ENCODE measurements around the gene TMEM14C. TPM values are rescaled to one million over a fixed set of nuclear protein-coding genes. Genes with fewer than 3 reads are reported as not detected.

Gene TMEM14C
- polyA plus RNA-seq (ENCODE audit: insufficient read length) = 96.1 TPM

DNA sequence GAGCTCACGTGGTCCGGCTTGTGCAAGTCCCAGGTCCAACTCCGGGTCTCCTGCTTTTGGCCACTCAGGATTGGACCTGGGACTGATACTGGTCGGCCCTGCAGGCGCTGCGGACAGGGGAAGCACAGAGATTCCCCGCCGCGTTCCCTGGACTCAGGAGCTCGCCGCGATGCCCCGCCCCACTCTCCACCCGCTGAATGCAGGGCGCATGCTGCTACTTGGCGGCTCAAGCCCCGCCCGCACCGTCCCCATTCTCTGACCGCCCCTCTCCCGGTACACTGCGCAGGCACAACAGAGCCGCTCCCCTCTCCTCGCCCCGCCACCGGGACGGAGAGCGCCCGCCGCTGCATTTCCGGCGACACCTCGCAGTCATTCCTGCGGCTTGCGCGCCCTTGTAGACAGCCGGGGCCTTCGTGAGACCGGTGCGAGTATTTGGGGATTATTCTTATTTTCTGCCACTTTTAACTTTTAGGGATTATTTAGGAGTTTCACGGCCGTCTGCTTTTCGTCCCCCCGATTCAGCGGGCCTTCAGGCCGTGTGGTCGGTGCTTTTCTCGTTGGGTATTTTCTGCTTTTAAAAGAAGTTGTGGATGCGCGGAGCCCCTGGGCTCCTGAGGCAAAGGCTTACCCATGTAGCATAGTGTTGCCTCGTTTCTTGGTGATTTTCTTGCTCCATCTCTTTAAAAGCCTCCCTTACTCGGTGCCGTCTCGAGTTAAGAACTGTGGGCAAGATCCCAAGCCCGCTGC is at the start of gene TMEM14C:
Gene TMEM14C, plus strand, starts transcription at position 251 of the 747 bp plus-strand sequence. CDS start 1,544 bp downstream, outside the sequence.
- peak; percentile 94 for DNase-seq (ENCODE audit: low read depth)

DNA sequence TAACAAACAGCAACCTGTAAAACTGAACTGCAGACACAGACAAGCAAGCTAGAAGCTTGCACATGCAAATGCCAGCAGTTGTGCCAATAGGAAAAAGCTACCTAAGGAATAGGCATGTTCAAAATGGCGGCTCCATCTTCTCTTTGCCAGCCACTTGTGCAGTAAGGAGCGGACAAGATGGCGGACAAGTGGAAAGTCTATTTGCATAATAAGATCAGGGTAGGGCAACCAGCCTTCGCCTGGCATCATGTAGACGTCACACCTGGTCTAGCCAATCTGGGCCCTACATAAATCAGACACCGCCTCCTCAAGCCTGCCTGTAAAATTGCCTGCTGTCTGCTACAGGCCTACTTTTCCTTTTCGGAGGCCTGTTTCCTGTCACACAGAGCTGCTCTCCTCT is 46.5 kb upstream of the TMEM14C start:
- DNase-seq (ENCODE audit: low read depth) = no peak

DNA sequence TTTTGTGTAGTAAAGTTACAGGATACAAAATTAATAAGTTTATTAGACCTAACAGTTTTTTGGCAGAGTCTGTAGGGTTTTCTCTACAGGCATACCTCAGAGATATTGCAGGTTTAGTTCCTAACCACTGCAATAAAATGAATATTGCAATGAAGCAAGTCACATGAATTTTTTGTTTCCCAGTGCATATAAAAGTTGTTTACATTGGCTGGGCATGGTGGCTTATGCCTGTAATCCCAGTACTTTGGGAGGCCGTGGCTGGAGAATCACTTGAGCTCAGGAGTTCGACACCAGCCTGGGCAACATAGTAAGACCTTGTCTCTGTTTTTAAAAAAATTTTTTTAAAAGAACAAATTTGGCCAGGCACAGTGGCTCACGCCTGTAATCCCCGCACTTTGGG is 44.4 kb upstream of the TMEM14C start:
- DNase-seq (ENCODE audit: low read depth) = no peak

DNA sequence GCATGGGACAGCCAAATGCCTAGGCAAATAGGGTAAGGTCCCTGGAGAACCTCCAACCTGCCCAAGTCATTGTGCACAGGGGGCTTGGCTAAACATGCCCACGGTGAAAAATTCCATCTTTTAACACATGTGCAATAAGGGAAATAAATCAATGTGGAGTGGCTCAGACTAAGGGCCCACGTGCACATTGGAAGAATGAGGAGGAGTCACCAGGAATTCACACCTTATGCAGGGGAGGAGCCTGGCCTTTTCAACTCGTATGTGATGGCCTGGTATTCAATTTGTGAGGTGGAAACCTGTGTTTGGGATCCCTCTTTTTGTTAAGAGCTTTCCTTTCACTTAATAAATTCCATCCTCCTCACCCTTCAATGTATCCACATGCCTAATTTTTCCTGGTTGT is 41.1 kb upstream of the TMEM14C start:
- no peak for DNase-seq (ENCODE audit: low read depth)

DNA sequence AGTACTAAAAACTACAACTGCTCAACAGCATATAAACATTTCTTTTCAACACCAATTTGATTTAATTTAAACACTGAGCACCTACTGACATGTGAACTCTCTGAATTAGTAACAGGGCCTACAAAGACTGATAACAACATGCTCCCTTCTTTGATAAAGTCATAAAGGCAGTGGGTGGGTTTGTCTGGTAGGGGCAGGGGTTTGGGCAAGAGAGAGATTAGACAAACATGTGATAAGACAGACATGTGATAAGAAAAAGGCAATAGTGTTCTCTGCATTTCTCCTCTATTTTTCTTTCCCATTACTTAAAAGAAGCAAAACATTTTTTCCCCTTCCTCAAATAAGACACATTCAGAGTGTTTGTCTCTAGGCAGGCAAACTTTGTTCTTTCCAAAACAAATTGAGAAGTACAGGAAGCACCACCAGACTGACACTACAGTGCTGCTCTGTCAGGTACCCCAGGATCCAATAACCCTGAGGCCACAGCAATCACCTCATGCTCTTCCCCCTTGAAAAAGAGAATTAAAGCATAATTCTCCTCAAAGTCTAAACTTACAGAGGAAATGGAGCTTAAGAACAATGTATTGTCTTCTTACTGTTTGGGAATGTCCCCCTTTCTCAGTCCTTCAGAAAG is 40.4 kb upstream of the TMEM14C start:
- DNase-seq (ENCODE audit: low read depth) = no peak

DNA sequence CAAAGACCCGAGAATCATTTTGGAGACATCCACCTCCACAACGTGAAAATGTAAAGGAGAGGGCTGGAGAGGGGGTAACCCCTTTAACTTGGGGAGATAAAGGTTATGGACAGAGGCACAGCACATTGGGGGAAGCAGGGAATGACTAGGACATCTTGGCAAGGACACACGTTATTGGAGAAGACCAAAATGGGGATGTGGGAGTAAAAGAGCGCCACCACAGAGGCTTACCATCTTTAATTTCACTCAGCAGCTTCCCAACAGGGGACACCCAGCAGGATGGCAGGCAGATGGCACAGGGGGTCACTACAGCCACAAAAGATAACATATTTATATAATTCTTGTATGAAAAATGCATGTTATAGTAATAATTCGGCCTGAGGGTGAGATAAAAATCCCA is 38.3 kb upstream of the TMEM14C start:
- no peak for DNase-seq (ENCODE audit: low read depth)

DNA sequence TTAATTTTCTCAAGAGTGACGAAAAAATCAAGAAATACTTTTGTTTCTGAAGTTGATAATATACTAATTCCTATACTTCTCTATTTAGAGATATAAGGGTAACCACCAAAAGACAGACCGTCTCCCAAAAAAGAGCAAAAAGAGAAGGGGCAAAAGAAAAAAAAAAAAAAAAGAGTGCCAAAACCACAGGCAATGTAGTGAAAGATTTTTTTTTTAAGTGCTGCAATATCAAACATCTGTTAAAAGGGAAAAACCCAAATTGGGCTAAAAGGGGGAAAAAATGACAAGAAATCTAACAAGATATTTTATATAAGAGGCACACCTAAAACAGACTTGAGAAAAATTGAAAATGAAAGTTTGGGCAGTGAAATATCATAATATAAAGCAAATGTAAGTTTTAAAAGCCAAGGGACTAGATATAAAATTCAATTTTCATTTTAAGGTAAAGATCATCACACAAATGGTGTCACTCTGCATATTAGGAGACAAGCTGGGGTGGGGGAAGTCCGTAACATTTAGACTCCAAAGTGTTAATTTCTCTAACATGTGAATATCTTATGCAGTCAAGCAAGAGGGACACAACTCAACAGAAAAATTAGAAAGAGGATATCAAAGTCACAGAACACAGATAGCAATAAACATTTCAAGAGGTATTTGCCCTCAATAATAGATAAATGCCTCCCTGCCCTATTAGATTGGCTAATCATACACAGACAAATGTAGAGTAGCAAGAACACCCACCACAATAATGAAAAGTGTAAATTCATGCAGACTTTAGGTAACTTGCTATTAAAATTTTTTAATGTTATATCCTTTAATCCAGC is 37.6 kb upstream of the TMEM14C start:
- no peak for DNase-seq (ENCODE audit: low read depth)

DNA sequence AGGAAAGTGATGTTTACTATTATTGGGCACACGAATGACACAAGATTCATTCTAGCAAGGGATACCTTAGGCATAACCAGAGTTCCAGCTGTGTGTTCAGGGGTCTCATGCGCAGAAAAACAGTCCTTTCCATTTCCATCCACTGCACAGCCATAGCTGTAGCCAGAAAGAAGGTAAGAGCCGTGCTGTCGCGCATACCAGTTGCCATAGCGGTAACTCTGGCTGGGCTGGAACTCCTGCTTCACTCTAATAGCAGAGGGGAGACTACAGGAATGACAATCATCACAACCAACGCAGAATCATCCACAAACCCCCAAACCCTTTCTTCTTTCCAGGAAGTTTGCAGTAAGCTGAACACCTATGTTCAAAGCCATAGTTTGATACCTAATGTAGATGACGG is 36.0 kb upstream of the TMEM14C start:
- DNase-seq (ENCODE audit: low read depth) = no peak

DNA sequence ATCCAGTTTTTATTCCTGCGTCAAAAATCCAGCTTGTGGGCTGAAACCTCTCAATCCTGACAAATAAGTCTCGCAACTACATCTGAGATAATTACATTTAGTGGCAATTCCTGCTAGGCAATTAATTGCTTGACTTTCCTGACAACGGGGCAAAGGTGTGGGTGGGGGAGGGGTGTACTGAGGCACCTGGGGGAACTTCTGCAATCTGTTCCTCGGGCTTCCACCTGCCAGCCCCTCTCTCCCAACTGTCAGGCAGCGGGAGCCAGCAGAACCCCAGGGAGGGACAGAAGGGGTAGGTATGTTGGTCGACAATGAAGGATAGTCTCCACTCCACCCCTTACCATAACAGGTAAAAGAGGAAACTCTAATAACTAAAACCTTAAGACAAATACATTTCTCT is 35.3 kb upstream of the TMEM14C start:
- no peak for DNase-seq (ENCODE audit: low read depth)

DNA sequence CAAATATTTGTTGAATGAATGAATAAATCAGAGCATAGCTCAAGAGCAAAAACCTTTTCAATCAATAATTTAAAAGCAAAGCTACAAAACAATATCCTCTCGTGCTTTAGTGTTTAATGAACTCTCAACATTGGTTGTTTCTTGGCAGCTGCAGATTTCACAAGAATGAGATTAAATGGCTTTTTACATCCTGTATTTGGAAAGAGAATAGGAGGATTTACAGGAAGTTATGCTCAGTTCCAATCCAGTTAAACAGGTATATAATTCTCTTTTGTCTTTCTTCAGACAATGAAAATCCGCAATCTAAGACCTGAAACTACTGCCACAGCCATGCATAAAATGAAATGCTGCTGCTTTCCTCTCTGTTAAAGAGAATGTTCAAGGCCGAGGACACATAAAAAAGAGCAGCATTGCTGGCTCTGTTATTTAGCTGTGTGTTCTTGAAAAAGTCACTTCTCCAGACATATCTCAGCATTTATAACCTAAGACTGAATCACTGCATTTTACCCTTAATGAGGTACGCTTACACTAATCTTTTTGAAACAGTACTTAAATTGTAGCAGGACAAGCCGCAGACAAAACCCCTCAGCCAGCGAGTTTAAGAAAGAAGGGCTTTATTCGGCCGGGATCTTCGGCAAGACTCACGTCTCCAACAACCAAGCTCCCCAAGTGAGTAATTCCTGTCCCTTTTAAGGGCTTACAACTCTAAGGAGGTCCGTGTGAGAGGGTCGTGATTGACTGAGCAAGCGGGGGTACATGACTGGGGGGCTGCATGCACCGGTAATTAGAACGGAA is 32.0 kb upstream of the TMEM14C start:
- no peak for DNase-seq (ENCODE audit: low read depth)

DNA sequence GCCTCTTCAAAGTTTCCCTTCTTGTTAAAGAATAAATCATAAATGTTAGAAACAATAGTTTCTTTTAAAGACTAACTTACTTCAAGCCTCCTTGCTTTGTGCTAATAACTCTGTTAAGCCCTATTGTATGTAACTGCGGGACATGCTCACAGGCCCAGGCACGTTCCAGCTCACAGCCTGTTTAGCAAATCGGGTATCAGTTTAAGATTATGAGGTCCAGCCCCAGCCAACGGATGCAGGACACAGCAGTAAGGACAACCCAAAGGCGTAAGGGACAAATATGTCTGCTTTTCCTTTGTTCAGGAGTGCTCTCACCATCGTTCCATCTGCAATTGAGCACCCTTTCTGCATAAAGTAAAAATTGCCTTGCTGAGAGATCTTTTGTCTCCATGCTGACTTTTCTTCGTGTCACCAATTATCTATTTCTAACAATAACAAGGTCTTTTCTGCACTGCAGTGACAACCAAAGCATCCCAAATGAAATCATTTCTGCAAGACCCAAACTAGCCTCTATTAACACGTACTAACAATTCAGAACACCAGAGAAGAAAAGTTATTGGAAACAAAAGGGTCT is 29.8 kb upstream of the TMEM14C start:
- DNase-seq (ENCODE audit: low read depth) = no peak

DNA sequence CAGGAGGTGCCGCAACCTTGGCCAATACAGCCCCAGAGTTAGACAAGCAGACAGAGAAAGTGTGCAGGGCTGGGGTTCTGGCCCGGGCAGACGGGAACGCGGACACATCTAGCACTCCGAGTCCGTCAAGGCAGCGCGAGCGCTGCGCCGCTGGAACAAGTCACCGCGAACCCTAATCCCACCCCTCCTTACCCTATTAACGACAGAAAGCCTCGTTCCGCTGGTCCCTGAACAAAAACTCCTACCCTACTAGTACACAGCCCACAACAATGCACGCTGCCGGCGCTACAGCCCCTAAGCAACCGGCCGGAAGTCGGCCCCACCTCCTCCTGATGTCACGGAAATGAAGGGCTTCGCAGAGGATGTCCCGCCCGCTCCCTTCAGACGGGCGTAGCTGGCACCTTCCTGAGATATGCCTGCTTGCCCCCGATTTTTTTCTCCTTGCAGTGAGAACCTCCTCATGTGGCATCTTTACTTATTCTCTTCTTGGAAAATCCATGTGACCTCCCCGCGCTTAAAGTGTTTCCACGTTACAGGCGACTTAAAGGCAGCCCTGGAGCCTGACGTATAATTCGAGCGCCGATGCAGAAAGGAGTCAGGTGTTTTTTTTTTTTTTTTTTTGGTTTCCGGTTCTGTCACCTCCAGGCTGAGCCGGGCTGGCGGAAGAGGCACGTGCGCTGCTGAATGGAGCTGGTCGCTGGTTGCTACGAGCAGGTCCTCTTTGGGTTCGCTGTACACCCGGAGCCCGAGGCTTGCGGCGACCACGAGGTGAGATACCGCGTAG is 28.4 kb upstream of the TMEM14C start, which contains the start of the genes C6orf52 and PAK1IP1:
Gene C6orf52, minus strand, starts transcription at position 315 of the 784 bp plus-strand sequence. CDS start 7,066 bp downstream, outside the sequence.
Gene PAK1IP1, plus strand, starts transcription at position 671 of the 784 bp plus-strand sequence. Its CDS starts 14 bp downstream, at position 685.
- DNase-seq (ENCODE audit: low read depth) = peak; percentile 91

DNA sequence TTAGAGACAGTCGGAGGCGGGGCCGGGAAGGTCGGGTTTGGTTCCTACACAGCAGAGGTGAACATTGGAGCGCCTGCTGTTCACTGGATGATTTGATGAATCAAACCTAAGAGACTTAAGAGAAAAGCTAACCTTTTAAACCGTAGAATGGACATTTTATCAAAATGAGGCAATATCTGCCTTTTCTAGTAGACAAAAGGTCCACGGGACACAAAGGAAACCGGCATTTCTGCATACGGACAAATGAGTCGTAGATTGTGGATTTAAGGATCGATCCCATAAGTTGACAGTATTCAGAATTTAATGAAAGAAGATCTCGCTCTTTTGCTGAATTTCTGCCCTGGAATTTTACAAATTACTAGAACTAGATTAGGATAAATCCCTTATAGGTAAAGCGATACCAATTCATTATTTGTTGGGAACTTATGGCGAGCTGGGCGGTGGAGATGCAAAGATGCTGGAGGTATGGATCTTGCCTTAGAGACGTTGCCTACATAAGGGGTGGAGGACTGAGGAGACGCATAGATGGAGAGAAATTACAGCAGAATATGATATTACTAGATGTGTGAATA is 27.7 kb upstream of the TMEM14C start:
- no peak for DNase-seq (ENCODE audit: low read depth)

DNA sequence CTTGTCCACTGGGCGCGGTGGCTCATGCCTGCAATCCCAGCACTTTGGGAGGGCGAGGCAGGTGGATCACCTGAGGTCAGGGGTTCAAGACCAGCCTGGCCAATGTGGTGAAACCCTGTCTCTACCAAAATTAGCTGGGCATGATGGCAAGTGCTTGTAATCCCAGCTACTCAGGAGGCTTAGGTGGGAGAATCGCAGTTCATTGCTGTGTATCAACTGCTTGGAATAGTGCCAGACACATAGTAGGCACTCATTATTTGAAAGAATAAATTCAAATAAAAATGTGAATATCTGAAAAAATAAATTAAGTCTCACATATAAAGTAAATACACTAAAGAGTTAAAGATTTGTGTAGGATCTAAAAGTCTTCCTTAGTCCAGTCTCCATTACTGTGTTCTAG is 26.2 kb upstream of the TMEM14C start:
- DNase-seq (ENCODE audit: low read depth) = no peak

DNA sequence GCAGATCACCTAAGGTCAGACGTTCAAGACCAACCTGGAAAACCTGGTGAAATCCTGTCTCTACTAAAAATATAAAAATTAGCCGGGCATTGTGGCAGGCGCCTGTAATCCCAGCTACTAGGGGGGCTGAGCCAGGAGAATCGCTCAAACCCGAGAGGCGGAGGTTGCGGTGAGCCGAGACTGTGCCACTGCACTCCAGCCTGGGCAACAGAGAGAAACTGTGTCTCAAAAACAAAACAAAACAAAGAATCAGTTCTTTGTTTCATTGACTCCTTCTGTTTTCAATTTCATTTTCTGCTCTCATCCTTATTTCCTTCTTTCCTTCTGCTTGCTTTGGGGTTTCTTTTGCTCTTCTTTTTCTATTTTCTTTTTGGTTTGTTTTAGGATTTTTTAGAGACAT is 8.9 kb upstream of the TMEM14C start:
- no peak for DNase-seq (ENCODE audit: low read depth)

DNA sequence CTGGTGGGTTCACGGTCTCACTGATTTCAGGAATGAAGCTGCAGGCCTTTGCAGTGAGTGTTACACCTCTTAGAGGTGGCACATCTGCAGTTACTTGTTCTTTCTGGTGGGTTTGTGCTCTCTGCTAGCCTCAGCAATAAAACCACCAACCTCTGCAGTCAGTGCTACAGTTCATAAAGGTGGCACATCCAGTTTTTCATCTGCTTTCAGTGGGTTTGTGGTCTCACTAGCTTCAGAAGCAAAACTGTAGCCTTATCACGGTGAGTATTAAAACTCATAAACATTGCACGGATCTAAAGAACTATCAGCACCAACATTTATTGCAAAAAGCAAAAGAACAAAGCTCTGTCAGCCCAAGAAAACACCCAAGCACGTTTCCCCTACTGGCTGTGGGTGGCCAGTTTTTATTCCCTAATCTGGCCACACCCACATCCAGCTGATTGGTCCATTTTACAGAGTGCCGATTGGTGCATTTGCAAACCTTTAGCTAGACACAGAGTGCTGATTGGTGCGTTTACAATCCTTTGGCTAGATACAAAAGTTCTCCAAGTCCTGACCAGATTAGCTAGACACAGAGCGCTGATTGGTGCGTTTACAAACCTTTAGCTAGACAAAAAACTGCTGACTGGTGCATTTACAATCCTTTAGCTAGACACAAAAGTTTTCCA is 3.4 kb upstream of the TMEM14C start:
- no peak for DNase-seq (ENCODE audit: low read depth)

DNA sequence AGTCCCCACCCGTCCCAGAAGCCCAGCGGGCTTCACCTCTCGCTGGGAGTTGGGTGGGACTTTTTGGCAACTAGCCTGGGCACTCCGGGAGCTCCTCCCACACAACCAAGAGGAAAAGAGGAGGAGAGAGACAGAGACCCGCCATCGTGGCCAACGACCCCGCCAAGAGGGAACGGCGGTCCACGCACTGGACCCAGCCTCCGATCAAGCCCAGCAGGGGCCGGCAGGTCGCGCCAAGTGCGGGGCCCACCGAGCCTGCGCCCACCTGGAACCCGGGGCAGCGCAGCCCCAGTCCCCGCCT is 3.0 kb upstream of the TMEM14C start:
- no peak for DNase-seq (ENCODE audit: low read depth)

DNA sequence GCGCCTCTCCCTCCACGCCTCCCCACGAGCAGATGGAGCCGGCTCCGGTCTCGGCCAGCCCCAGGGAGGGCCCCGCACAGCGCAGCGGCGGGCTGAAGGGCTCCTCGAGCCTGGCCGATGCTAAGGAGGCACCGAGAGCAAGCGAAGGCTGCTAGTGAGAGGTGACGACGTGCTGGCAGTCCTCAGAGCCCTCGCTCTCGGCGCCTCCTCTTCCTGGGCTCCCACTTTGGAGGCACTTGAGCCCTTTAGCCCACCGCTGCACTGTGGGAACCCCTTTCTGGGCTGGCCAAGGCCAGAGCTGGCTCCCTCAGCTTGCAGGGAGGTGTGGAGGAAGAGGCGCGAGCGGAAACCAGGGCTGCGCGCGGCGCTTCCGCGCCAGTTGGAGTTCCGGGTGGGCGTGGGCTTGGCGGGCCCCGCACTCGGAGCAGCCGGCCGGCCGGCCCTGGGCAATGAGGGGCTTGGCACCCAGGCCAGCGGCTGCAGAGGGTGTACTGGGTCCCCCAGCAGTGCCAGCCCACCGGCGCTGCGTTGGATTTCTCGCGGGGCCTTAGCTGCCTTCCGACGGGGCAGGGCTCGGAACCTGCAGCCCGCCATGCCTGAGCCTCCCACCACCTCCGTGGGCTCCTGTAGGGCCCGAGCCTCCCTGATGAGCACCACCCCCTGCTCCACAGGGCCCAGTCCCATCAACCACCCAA is 2.5 kb upstream of the TMEM14C start:
- no peak for DNase-seq (ENCODE audit: low read depth)
